Vagina (tissue), 2 donors: Measurements from ENCODE around the gene PLD3.

ENCODE experiments used
- CTCF ChIP-seq, 3 experiments: fragments of 450-650 bp in 2 of 3; fragments of 200-600 bp in 1 of 3; sonication (generic) in 1 of 3; IDR thresholded peaks; one replicate each; pipeline ENCODE4 v1.5.1; 2017 to 2019; ENCODE audit warnings: antibody characterized with exemption in 3 of 3, mild to moderate bottlenecking in 2 of 3, moderate library complexity in 2 of 3
- POLR2A ChIP-seq, 2 donors: fragments of 450-650 bp; IDR thresholded peaks; one replicate each; pipeline ENCODE4 v1.6.1; 2017; ENCODE audit warnings: antibody characterized with exemption in 2 of 2, mild to moderate bottlenecking in 2 of 2, moderate library complexity in 2 of 2
- POLR2AphosphoS5 ChIP-seq, 2 donors: sonication (generic); formaldehyde crosslinking; IDR thresholded peaks; one replicate each; pipeline ENCODE4 v1.9.0; 2017; ENCODE audit warnings: antibody characterized with exemption in 2 of 2, mild to moderate bottlenecking in 2 of 2, low read depth in 1 of 2; ENCODE audit not compliant: insufficient read depth in 1 of 2

GRCh38 chr19:40392894-40393517 lies 44.5 kb downstream of the PLD3 start:
- TF ChIP-seq POLR2A (IDR thresholded peaks at IDR 0.05) (no peak), CTCF (IDR thresholded peaks at IDR 0.05) (no peak), POLR2AphosphoS5 (IDR thresholded peaks at IDR 0.05; ENCODE audit: insufficient read depth in 1 of 2, low read depth in 1 of 2) (no peak)
